Neural crest cell (in vitro differentiated cells): ENCODE data around the gene C2orf42. TPM values are rescaled to one million over a fixed set of nuclear protein-coding genes. Genes with fewer than 3 reads are reported as not detected.

Source experiments
- DNase-seq: peaks from one replicate; pipeline ENCODE4 v3.0.0; 2021; ENCODE audit warnings: low read depth, mixed read lengths, low spot score
- H3K27ac Mint-ChIP-seq: one replicate; pipeline ENCODE4 v1.8.0; 2021; ENCODE audit warnings: mild to moderate bottlenecking, mixed read lengths; ENCODE audit not compliant: unreplicated experiment
- H3K27me3 Mint-ChIP-seq: 2 replicates; pipeline ENCODE4 v1.8.0; 2021; ENCODE audit warnings: low read depth, mild to moderate bottlenecking, mixed read lengths
- H3K36me3 Mint-ChIP-seq: 2 replicates; pipeline ENCODE4 v1.8.0; 2021; ENCODE audit warnings: low read depth, mild to moderate bottlenecking, mixed read lengths
- H3K4me1 Mint-ChIP-seq: 2 replicates; pipeline ENCODE4 v1.8.0; 2021; ENCODE audit warnings: mixed read lengths
- H3K4me3 Mint-ChIP-seq: one replicate; pipeline ENCODE4 v1.8.0; 2021; ENCODE audit warnings: mild to moderate bottlenecking, mixed read lengths
- H3K9me3 Mint-ChIP-seq: 2 replicates; pipeline ENCODE4 v1.8.0; 2021; ENCODE audit warnings: mixed read lengths
- total RNA-seq: library from RNA; stranded (reverse); gene quantifications from 2 replicates; pipeline ENCODE4 v1.2.1, GENCODE V29; 2021
- TF ChIP-seq, protein P1 (sequence below): fragments of 200-600 bp; sonication (generic); conservative IDR thresholded peaks from 2 replicates; pipeline ENCODE4 v1.5.0; 2021; ENCODE audit warnings: antibody characterized with exemption, mild to moderate bottlenecking

The C2orf42 gene
- total RNA-seq, 1 donor from 2014 or later = 19.5 TPM

DNA sequence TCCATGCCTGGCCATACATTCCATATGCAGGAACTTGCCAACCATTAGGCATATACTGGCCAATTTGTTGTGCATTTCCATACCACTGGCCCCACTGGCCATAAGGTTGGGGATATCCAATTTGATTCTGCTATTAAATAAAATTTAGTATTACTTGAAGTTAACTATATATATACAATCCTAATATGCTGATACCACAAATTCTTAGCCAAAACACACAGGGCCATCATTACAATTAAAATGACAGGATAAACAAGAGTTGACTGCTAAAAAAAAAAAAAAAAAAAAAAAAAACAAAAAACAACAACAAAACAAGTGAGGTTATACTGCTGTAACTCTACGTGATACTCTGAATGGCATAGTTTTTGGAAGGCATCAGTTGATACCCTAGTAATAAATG is 23.5 kb upstream of the C2orf42 start:
- no peak for DNase-seq
- Mint-ChIP-seq H3K4me3 (no peak overlapping the region), H3K36me3 (peaks cover 21% of the 10 kb centered on the region), H3K4me1 (no peaks in the 10 kb centered on the region), H3K27me3 (no peaks in the 10 kb centered on the region), H3K9me3 (no peaks in the 10 kb centered on the region), H3K27ac (no peak overlapping the region)
- TF ChIP-seq, protein P1, sequence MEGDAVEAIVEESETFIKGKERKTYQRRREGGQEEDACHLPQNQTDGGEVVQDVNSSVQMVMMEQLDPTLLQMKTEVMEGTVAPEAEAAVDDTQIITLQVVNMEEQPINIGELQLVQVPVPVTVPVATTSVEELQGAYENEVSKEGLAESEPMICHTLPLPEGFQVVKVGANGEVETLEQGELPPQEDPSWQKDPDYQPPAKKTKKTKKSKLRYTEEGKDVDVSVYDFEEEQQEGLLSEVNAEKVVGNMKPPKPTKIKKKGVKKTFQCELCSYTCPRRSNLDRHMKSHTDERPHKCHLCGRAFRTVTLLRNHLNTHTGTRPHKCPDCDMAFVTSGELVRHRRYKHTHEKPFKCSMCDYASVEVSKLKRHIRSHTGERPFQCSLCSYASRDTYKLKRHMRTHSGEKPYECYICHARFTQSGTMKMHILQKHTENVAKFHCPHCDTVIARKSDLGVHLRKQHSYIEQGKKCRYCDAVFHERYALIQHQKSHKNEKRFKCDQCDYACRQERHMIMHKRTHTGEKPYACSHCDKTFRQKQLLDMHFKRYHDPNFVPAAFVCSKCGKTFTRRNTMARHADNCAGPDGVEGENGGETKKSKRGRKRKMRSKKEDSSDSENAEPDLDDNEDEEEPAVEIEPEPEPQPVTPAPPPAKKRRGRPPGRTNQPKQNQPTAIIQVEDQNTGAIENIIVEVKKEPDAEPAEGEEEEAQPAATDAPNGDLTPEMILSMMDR = no peak

DNA sequence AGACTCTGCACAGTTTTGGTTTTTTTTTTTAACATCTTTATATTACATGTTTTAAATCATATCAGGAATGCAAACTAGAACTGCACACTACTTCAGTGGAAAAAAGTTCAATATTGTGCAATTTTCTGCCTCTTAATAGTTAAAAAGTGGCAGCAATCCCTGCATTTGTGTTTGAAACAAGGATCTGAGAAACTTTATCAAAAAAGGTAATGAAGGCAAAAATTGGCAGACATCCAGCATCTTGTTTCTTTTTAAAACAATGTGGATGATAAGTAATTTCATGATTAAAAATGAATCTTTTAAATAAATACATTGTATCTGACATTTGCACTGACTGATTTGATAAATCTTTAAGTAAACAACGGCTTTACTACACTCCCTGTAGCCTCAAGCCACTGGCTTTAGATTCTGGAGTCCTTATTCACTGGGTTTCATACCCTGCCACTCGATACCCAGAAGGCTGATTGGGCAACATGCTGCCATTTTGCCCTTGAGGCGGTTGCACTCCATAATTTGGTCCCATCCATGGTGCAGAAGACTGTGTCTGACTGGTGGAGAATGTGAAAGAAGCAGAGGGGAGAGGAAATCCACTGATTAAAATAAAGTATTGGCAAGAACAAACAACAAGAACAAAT is 21.6 kb upstream of the C2orf42 start:
- Mint-ChIP-seq H3K9me3 (no peaks in the 10 kb centered on the region), H3K27ac (no peak overlapping the region), H3K36me3 (peaks cover 13% of the 10 kb centered on the region), H3K4me3 (no peak overlapping the region), H3K27me3 (no peaks in the 10 kb centered on the region), H3K4me1 (no peaks in the 10 kb centered on the region)
- no peak for DNase-seq
- TF ChIP-seq, protein P1 = no peak

DNA sequence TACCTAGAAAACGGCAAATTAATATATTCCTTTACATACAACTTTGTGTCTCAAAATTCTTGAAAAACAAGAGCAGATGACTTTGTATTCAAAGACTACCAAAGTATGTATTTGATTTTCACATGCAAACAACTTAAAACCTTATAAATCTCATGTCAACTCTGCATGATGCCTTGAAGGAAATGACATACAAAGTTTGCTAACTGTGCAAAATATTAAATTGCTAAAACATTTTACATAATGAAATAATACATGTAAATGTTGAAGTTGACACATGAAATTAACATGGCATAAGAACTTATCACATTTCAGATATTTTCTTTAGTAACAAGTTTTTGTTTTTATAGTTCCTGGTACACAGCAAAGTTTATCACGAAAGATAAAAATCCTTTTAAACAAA is 20.8 kb upstream of the C2orf42 start:
- Mint-ChIP-seq H3K4me3 (no peak overlapping the region), H3K27ac (no peak overlapping the region), H3K36me3 (peaks cover 13% of the 10 kb centered on the region), H3K9me3 (no peaks in the 10 kb centered on the region), H3K27me3 (no peaks in the 10 kb centered on the region), H3K4me1 (no peaks in the 10 kb centered on the region)
- no peak for DNase-seq
- TF ChIP-seq, protein P1 = no peak

DNA sequence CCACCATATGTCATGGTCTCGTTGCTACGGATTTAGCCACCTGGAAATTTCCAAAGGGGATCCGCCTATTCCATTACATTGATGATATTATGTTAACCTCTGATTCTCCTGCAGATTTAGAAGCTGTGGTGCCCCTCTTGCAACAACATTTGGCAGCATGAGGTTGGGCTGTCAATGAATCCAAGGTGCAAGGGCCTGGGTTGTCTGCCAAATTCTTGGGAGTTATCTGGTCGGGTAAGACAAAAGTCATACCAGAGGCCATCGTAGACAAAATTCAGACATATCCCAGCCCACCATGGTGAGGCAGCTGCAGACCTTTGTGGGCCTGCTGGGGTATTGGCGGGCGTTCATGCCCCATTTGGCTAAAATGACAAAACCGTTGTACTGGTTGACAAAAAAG is 13.6 kb upstream of the C2orf42 start:
- TF ChIP-seq, protein P1 = no peak
- Mint-ChIP-seq H3K27me3 (no peaks in the 10 kb centered on the region), H3K4me1 (no peaks in the 10 kb centered on the region), H3K9me3 (peaks cover 3% of the 10 kb centered on the region), H3K36me3 (no peaks in the 10 kb centered on the region), H3K4me3 (no peak overlapping the region), H3K27ac (no peak overlapping the region)
- no peak for DNase-seq

DNA sequence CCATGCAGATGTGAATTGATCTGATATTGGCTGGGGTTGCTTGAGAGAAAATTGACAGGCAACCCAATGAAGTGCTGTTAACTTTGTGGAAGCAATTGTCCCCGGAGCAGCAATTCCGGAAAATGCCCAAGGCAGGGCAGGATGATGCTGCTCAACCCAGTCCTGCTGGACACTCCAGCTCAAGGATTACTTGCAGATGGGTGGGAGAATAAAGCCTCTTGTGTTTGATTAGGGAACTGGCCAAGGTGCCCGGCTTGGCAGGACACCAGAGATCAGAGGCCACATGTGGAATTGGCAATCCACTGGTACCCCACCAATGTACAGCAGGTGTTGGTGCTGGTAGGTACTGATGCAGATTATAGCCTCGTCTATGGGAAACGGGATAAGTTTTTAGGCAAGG is 12.3 kb upstream of the C2orf42 start:
- TF ChIP-seq, protein P1 = no peak
- Mint-ChIP-seq H3K4me1 (no peaks in the 10 kb centered on the region), H3K27ac (no peak overlapping the region), H3K36me3 (no peaks in the 10 kb centered on the region), H3K27me3 (no peaks in the 10 kb centered on the region), H3K4me3 (no peak overlapping the region), H3K9me3 (peaks cover 3% of the 10 kb centered on the region)
- no peak for DNase-seq
